HG03045 (cell line): Measurements from ENCODE around the gene PLXNA2.

Source experiments
- ATAC-seq: cut with Tn5 transposase; IDR thresholded peaks from one replicate; pipeline ENCODE4 v1.9.1; 2021; ENCODE audit warnings: mild to moderate bottlenecking, moderate library complexity; ENCODE audit not compliant: unreplicated experiment

PLXNA2 gene

GRCh38 chr1:208243967-208244916, at the start of gene PLXNA2:
TSS of gene PLXNA2 (minus strand) at chr1:208244384. CDS start at chr1:208217922, 26,462 bp downstream.
- peak; percentile 45 for ATAC-seq

- ATAC-seq = no peak
These were observed 48.7 kb upstream of the PLXNA2 start for GRCh38 chr1:208292908-208293307.

- no peak for ATAC-seq
These were observed 47.9 kb upstream of the PLXNA2 start for GRCh38 chr1:208291923-208292711.

GRCh38 chr1:208291129-208291528, 46.9 kb upstream of the PLXNA2 start:
- no peak for ATAC-seq

- no peak for ATAC-seq
These were observed 45.5 kb upstream of the PLXNA2 start for GRCh38 chr1:208289716-208290115.

- no peak for ATAC-seq
These were observed 44.3 kb upstream of the PLXNA2 start for GRCh38 chr1:208288495-208288894.

- ATAC-seq = no peak
These were observed 36.7 kb upstream of the PLXNA2 start for GRCh38 chr1:208280681-208281450.

GRCh38 chr1:208279826-208280588, 35.8 kb upstream of the PLXNA2 start:
- no peak for ATAC-seq

GRCh38 chr1:208278638-208279037, 34.5 kb upstream of the PLXNA2 start:
- ATAC-seq = no peak

GRCh38 chr1:208276757-208277435, 32.7 kb upstream of the PLXNA2 start:
- ATAC-seq = no peak

- no peak for ATAC-seq
These were observed 30.9 kb upstream of the PLXNA2 start for GRCh38 chr1:208275083-208275482.

GRCh38 chr1:208273386-208274017, 29.3 kb upstream of the PLXNA2 start:
- no peak for ATAC-seq

GRCh38 chr1:208272713-208273112, 28.5 kb upstream of the PLXNA2 start:
- no peak for ATAC-seq

GRCh38 chr1:208272311-208272710, 28.1 kb upstream of the PLXNA2 start:
- no peak for ATAC-seq

GRCh38 chr1:208271236-208271635, 27.1 kb upstream of the PLXNA2 start:
- ATAC-seq = no peak

- no peak for ATAC-seq
These were observed 26.5 kb upstream of the PLXNA2 start for GRCh38 chr1:208270651-208271141.

- ATAC-seq = no peak
These were observed 25.1 kb upstream of the PLXNA2 start for GRCh38 chr1:208269338-208269666.

- ATAC-seq = no peak
These were observed 24.6 kb upstream of the PLXNA2 start for GRCh38 chr1:208268541-208269337.
